HK-2 (cell line): ENCODE data around the gene CAPNS2.
"Not testable (repeated sequence)": the region's sequence is repeated elsewhere in the genome, so short reads cannot be mapped to it uniquely, and the experiment has no call there.

ENCODE experiments used
- DNase-seq: peaks from one replicate; pipeline ENCODE4 v3.0.0-alpha.2; 2018; ENCODE audit not compliant: unreplicated experiment

CAPNS2 gene

DNA sequence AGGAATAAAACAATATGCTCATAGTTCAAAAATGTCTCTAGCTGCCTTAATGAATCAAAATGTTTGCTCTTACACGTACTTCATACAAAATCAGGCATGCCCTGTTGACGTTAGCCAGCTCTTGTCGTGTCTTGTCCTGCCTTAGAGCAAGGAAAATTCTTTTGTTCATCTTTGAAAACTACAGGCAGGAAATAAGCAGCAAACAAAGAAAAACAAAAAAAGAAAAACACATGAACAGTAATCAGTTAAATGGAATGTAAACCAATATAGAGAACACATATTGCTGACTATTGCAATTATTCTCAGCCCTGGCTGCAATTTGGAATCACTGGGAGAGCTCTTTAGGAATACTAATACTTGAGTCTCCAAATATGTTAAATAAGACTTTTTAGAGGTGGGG, 1.7 kb downstream of the CAPNS2 start:
- no peak for DNase-seq

DNA sequence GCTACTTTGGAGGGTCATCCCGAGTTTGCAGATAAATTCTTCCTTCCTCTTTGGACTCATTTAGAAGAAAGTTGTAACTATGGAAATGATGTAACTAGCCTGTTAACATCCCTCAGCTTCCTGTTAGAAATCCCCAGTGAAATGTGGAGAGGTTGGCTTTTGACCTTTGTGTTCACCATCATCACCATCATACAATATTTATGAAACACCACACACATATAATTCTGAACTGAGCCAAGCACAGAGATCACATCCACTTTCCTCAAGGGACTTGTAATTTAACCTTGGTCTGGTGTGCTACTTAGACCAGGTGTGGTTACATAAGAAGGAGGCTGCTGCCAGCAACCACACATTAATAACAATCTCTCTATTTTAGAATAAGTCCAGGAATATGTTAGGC, 2.5 kb downstream of the CAPNS2 start:
- no peak for DNase-seq

DNA sequence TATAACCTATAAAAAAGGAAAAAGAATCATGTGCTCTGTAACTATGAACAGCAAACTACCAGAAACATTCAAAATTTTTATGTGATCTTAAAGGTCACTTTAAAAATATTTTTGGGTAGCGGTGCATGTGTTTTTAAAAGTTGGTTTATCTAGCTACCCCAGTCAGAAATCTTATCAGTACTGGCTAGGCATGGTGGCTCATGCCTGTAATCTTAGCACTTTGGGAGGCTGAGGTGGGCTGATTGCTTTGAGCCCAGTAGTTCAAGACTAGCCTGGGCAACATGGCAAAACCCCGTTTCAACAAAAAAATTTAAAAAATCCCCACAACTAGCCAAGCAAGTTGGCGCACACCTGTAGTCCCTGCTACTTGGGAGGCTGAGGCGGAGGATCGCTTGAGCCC, 3.7 kb downstream of the CAPNS2 start:
- no peak for DNase-seq

- DNase-seq, result no peak
Measured at GRCh38 chr16:55571191-55571897, 4.9 kb downstream of the CAPNS2 start.

- DNase-seq, result no peak
Measured at GRCh38 chr16:55572439-55572838, 6.0 kb downstream of the CAPNS2 start.

GRCh38 chr16:55574811-55575210, 8.3 kb downstream of the CAPNS2 start:
- DNase-seq, result no peak

DNA sequence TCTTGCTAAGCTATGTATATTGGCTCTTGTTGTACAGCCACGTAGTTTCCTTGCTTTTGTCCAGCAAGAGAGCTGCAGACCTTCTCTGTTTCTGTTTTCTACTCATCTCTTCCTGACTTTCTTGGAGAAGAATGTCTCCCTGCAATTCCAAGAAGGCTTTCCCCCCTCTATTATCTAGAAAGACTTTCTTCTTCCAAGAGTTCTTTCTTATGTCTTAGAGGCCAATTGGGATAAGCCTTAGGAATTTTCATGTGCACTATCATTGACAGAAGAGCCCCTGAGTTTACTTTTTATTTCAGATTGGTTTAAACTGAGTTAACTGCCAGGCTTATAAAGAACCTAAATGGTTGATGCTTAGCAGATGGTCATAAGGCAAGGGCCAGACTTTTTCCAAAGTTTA, 9.0 kb downstream of the CAPNS2 start:
- no peak for DNase-seq

DNA sequence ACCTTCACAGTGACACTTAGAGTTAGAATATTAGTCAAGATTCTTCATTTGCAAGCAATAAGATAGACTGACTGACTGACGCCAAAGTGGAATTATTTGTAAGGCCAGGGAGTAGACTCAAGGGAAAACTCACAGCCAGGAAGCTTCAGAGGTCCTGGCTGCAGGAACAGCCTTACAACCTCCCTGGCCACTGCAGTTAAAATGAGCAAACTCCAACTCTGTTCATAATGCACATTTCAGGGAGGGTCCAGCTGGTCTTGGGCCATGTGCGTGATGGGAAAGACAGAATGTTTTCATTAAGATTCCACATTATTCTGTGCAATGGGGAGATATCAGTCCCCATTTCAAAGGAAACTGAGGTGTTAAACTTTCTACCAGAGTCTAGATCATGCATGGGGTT, 9.9 kb downstream of the CAPNS2 start:
- DNase-seq, result no peak

GRCh38 chr16:55577887-55578286, 11.4 kb downstream of the CAPNS2 start:
- DNase-seq, result no peak

DNA sequence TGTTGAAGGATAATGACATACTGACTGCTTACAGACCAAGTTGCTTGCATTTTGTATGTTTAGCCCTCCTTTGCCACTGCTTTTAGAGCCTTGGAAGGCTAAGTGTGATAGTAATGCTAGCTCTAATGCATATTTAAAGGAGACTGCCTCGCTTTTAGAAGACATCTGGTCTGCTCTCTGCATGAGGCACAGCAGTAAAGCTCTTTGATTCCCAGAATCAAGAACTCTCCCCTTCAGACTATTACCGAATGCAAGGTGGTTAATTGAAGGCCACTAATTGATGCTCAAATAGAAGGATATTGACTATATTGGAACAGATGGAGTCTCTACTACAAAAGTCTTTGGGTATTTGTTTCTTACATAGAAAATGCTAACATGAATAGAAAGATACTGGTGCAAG, 19.1 kb downstream of the CAPNS2 start:
- no peak for DNase-seq

- DNase-seq, result no peak
Measured at GRCh38 chr16:55588799-55589198, 22.3 kb downstream of the CAPNS2 start.

DNA sequence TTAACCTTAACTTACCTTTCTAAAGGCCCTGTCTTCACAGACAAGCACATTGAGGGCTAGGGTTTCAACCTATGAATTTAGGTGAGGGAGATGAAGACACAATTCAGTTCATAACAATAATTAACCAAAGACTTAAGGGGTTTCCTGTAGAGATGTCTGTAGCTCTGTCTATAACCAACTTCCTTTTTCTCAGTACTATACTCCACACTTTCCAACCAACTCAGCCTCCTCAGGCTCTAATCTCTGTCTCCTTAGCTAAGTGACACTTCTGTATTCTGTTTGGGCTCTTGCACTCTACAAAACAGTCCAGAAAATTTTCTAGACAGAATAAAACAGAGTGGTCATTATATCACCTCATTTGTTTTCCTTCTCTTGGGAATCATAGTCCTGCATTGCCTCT, 25.8 kb downstream of the CAPNS2 start:
- DNase-seq, result no peak

GRCh38 chr16:55597928-55598327, 31.4 kb downstream of the CAPNS2 start:
- DNase-seq, result no peak

- DNase-seq, result no peak
Measured at GRCh38 chr16:55605754-55606336, 39.4 kb downstream of the CAPNS2 start.

- DNase-seq, result no peak
Measured at GRCh38 chr16:55613613-55614335, 47.3 kb downstream of the CAPNS2 start.

- no peak for DNase-seq
Measured at GRCh38 chr16:55615071-55615470, 48.6 kb downstream of the CAPNS2 start.

DNA sequence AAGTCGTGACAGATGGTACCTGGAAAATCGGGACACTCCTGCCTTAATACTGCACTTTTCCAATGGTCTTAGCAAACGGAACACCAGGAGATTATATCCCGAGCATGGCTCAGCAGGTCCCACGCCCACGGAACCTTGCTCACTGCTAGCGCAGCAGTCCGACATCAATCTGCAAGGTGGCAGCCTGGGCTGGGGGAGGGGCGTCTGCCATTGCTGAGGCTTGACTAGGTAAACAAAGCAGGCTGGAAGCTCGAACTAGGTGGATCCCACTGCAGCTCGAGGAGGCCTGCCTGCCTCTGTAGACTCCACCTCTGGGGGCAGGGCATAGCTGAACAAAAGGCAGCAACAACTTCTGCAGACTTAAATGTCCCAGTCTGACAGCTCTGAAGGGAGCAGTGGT, 49.2 kb downstream of the CAPNS2 start:
- DNase-seq, result not testable (repeated sequence)
